ENCODE data around the gene CDPF1.
"Not testable (repeated sequence)": the region's sequence is repeated elsewhere in the genome, so short reads cannot be mapped to it uniquely, and the experiment has no call there.

Gene CDPF1

GRCh38 chr22:46281866-46282678 is 32.0 kb upstream of the CDPF1 start:
- DNase-seq: no peak

GRCh38 chr22:46280999-46281623 is 31.0 kb upstream of the CDPF1 start:
- no peak for DNase-seq

- DNase-seq: no peak
These were observed 30.1 kb upstream of the CDPF1 start for GRCh38 chr22:46280063-46280817.

- no peak for DNase-seq
These were observed 28.9 kb upstream of the CDPF1 start for GRCh38 chr22:46278656-46279645.

- no peak for DNase-seq
These were observed 26.5 kb upstream of the CDPF1 start for GRCh38 chr22:46276563-46276962.

GRCh38 chr22:46275455-46276122 is 25.5 kb upstream of the CDPF1 start:
- no peak for DNase-seq

- DNase-seq: no peak
These were observed 24.3 kb upstream of the CDPF1 start for GRCh38 chr22:46274381-46274780.

- DNase-seq: no peak
These were observed 23.5 kb upstream of the CDPF1 start for GRCh38 chr22:46273432-46274148.

- no peak for DNase-seq
These were observed 22.8 kb upstream of the CDPF1 start for GRCh38 chr22:46272762-46273431.

- no peak for DNase-seq
These were observed 22.1 kb upstream of the CDPF1 start for GRCh38 chr22:46272196-46272595.

GRCh38 chr22:46269564-46269963 is 19.5 kb upstream of the CDPF1 start:
- DNase-seq: no peak

GRCh38 chr22:46267431-46268279 is 17.6 kb upstream of the CDPF1 start, which contains the start of gene TTC38:
TTC38 (plus strand) TSS chr22:46268008; CDS start chr22:46268040, 32 bp downstream.
- peak; percentile 18 to 79 for DNase-seq

- not testable (repeated sequence) for DNase-seq
These were observed 15.5 kb upstream of the CDPF1 start for GRCh38 chr22:46265627-46266026.

GRCh38 chr22:46264520-46264919 is 14.4 kb upstream of the CDPF1 start:
- not testable (repeated sequence) for DNase-seq

- DNase-seq: no peak
These were observed 13.1 kb upstream of the CDPF1 start, which contains the start of gene PKDREJ for GRCh38 chr22:46263216-46263590. PKDREJ (minus strand) TSS chr22:46263343; CDS start chr22:46263322, 21 bp downstream.

- no peak for DNase-seq
These were observed 12.5 kb upstream of the CDPF1 start for GRCh38 chr22:46262449-46263215.

- no peak for DNase-seq
These were observed 9.9 kb upstream of the CDPF1 start for GRCh38 chr22:46260038-46260437.

GRCh38 chr22:46259374-46259773 is 9.3 kb upstream of the CDPF1 start:
- DNase-seq: no peak

Data from SW 1271 (cell line).